Measurements from ENCODE around the gene CDHR2.

CDHR2 gene

DNA sequence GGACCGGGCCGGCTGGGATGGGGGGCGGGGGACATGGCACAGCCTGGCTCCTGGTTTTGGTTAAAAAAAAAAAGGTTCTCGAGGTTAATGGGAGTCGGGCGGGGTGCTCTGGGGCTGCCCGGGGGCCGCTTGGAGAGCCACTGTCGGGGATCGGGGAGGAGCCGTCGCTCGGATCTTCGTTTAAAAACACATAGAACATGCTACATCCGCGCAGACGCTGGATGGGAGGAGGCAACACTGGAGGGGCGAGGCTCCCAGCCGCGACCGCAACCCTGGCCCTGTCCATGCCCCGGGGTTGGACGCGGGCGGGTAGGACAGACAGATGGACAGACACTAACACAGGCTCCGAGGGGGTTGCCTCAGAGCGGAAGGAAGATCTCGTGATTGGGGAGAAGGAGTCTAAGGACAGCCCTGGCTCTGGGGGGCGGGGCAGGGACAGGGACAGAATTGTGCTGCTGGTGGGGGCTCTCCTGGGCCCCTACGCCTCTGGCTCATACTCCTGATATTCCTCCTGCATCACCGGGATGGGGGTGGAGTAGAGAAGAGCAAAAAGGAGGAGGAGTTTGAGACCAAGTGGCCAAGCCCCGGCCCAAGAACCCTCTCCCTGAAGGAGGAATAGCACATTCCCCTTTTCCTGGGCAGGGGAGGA is 71.3 kb downstream of the CDHR2 start:
- DNase-seq (ENCODE audit: low read depth) = no peak

DNA sequence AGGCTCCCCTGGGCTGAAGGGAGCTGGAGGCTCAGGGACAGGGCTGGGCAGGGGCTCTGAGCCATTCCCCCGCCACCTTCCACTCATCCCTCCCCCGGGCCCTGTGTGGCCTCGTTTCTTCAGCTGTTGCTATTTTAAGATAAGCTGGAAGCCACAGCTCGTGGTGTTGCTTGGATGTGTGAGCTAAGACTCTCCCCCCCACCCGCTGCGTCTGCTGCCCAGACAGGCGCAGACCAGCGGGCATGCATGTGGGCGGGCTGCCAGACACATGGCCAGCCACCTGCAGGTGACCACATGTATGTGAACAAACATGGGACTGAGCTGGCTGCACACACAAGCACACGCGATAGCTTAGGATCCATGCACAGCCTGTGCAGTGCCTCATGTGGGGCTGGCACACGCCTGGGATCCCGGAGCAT is 72.5 kb downstream of the CDHR2 start:
- DNase-seq (ENCODE audit: low read depth) = no peak

DNA sequence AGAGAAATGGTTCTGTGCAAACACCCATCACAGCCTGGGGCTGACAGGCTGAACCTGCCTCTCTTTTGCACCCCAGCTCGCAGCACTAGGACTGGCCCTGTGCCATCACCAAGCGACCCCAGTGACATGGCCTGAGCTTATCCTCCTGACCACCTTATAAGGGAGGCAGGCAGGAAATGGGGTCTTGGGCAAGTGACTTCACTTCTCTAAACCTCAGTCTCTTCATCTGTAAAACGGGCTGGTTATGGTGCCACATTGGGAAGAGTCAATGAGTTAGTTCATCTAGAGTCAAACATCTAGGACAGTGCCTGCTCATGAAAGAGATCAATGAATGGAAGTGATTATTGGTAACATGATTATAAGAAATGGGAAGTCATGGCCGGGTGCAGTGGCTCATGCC is 75.0 kb downstream of the CDHR2 start:
- DNase-seq (ENCODE audit: low read depth) = no peak

DNA sequence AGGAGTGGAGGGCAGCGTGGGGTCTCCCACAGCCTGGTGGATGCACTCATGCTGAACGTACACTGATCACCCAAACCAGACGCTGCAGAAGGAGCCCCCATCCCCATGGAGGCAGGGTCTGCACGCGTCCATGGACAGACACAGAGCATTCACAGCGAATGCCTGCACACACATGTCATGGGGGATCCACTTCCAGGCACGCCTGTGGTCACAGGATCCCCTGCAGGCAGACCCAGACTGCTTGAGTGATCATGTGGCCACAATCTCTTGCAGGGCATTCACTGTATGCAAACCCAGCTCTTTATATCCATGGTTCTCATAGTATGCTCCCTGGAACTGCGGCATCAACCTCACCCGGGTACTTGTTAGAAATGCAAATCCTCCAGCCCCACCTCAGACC is 75.8 kb downstream of the CDHR2 start:
- no peak for DNase-seq (ENCODE audit: low read depth)

DNA sequence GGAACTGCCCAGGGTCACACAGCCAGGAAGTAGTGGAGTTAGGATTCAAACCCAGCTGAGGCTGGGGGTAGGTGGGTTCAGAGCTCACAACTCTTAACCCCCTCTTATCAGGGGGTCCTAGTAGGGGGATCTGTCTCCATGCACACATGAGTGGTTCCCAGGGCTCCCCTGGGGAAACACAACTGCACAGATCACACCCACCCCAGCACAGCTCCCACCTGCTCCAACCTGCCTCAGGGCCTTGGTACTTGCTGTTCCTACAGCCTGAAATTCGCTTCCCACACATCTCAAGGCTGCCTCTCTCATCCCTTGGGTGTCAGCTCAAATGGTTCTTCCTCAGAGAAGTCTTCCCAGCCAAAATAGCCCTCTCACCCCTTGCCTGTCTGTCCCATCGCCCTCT is 76.4 kb downstream of the CDHR2 start:
- no peak for DNase-seq (ENCODE audit: low read depth)

DNA sequence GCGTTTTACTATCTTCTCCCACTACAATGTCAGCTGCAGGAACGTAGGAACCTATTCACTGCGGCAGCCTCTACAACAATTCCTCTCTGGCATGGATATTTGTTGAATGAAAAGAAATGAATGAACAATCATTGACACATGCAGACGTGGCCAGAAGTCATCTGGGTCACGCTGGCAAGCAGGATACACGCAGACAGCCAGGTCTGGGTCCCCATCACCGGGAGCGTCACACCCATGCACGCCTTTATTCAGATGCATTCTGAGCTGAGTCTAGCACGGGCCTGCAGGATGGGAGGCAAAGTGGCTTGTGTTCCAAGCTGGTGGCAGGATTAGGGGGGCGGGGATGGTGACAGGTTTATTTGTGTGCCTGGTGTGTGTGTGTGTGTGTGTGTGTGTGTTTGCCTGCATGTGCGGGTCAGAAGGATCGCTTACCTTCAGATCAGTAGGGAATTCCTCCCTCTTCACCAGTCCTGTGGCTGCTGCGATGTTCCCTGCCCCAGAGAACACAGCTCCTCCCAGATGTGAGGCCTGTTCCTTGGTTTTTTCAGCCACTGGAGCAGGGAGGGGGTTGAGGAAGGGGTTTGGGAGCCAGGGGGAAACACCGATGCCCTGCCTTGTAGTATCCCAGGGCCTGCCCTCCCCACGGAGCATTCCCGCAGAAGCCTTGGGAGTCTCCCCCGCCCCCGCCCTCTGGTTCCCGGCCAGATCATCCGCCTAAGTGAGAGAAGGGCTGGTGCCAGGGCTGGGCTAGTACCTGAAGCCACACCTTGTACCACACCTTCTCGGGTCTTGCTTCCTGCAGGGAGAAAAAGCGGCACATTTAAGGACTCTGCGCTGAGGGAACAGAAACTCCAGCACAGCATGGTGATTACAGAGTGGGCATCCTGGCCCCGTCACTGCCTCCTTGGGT is 77.1 kb downstream of the CDHR2 start:
- no peak for DNase-seq (ENCODE audit: low read depth)

DNA sequence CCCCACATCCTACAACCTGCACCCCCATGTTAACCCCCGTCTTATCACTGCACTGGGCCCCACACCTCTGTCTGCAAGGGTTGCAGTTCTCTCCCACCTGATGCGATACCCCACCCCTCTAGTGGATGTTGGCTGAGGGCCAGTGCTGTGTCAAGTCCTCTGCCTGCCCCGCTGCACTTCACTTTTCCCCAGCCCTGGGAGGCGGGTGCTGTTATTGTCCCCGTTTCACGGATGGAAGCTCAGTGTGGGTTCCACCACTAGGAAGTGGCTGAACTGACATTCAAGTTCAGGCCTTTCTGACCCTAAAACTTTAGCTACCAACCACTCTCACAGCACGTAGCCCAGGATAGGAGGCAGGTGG is 77.7 kb downstream of the CDHR2 start:
- no peak for DNase-seq (ENCODE audit: low read depth)

DNA sequence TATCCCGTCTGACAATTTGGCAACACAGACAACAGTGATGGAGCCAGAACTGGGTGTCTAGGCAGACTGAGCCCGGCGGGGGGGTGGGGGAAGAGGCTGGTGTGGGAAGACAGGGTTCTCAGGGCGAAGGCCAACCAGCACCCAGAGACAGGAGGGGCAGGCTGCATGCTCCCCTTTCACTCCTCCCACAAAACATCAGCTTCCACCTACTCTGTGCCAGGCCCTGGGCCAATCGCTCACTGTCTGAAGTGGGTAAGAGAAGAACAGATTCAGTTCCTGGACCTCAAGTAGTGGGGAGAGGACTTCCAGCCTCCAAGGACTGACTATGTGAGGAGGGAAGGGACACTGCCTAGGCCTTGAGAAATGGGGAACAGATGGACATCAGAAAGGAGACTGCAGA is 78.4 kb downstream of the CDHR2 start:
- no peak for DNase-seq (ENCODE audit: low read depth)

DNA sequence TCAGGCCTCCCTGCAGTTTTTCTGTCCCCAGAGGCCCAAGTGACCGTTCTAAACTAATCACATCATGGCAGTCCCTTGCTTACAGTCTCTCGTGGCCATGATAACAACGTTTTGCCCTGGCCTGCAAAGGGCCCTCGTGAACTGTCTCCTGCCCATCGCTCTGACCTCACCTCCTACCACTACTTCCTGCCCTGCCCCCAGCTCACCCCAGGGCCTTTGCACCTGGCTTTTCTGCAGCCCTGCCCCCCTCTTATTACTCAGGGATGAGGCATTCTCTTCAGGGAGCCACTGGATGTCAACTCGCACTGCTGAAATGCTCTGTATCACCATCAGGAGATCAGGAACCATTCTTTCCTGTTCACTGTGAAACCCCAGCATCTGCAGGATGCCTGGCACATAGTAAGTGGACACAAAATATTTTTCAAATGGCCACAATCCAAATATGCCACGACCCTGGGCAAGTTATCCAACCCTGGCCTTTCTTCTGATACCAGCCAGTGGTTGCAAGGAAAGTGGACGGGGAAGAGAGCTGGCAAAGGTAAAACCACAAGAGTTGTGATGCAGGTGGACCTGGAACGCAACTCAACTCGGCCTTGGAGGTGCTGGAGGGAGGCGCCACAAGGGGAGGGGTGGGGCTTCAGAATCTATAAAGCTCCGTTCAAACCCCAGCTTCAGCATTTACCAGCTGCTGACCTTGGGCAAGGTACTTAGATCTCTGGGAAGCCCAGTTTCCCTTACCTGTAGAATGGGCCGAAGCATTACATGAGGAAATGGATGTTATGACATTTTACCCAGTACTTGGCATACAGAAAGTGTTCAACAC is 79.5 kb downstream of the CDHR2 start:
- no peak for DNase-seq (ENCODE audit: low read depth)

DNA sequence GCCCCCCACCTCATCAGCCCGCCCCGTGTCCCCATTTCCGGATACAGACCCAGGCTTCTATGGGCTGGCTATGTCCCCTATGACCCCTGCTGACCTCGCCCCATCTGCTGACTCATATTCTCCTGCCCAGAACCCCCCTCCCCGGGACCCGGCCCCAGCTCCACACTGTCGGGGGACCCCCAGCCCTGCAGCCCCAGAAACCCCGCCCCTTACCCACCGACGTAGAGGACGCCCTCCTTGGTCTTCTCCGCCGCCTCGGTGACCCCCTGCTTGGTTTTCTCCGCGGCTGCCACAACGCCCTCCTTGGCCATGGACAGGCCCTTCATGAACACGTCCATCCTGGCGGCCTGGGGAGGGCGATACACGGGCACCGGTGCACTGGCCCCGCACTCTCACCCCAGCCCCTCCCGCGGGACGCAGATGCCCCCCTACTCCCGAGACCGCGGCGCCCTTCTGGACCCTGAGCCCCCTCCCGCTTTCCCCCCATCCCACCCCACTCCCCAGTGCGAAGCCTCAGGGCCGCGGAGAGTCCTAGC is 80.2 kb downstream of the CDHR2 start:
- DNase-seq (ENCODE audit: low read depth) = no peak

DNA sequence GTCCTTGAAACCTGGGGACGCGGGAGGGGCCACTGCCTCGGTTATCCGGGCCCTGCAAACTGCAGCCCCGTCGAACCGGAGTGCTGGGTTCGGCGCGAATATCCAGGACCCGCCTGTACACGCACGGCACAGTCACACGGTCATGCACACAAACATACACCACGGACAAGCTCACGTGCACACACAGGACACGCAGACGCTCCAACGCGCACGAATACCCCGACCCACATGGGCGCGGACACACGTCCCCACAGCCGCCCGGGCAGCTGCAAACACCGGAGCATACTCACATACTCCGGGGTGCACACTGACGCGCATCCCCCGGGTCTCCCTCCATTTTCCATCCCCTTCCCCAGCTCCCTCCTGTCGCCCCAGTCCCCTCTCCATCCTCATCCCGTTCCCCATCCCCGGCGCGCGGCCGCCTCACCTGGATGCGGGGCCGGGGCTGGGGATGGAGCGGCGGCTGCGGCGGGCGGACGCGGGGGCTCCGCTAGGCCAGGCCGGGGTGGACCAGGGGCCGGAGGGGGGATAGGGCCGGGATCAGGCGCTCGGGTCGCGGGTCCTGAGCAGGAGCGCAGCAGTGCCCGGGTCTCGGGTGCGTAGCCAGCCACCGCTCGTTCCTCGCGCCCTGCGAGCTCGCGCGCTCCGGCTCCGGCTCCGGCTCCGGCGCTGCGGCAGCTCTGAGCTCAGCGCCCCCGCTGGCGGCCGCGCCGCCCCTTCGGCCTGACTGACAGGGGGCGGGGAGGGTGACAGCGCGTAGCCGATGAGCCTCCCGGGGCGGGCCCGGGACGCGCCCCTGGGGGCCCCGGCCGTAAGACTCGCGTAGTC is 80.9 kb downstream of the CDHR2 start, which contains the start of the genes EIF4E1B and SNCB:
EIF4E1B (plus strand) TSS at position 823 of the 828 bp plus-strand sequence. CDS start 12,113 bp downstream, outside the sequence.
SNCB (minus strand) TSS at position 682 of the 828 bp plus-strand sequence. CDS start 880 bp downstream, outside the sequence.
- no peak for DNase-seq (ENCODE audit: low read depth)

DNA sequence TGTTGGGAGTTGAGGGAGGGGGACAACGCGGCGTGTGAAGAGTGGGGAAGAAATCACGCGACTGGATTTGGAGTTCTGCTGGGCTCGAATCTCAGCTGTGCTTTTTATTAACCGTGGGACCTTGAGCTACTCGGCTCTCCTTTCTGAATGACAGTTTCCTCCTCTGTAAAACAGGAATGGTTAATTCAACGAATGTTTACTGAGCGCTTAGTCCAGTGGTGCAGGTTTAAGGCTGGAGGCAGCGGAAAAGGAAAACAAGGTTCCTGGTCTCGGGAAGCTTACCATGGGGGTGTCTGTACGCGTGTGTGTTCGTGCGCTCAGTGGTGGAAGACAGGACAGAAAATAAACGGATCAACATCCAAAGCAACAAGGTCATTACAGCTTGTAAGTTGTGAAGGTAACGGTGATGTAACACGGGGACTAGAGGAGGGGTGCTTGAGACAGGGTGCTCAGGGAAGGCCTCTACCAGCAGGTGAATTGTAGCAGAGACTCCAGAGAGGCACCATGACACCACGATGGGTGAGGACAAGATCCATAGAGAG is 81.6 kb downstream of the CDHR2 start:
- DNase-seq (ENCODE audit: low read depth) = no peak

DNA sequence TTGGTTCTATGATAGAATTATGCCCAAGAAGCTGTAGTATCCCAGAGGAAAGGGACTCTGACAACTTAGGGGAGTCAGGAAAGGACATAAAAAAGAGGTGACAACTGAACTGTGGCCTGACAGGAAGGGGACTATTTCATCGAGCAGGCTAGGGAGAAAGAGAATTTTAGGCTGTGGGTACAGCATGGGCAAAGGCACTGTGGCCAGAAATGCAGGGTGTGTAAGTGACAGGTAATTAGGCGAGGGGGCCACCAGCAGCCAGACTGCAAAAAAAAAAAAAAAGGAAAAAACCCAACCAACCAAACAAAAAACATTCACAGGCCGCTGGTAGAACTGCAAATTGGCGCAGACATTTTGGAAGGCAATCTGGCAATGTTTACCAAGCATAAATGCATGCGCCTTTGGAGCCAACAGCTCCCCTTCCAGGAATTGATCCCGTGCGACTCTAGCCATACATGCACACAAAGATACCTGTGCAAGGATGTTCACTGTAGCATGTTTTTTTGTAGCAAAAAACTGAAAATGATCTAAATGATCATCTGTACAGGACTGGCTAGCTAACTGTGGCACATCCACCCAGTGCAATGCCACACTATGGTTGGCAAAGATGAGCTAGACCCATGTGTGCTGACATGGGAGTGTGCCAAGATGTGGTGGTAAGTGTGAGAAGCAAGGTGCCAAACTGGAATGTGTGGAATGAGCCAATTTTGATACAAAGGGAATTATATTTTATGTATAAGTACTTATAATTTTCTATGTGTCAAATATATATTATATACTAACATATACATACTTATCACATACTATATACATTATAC is 82.5 kb downstream of the CDHR2 start:
- no peak for DNase-seq (ENCODE audit: low read depth)

DNA sequence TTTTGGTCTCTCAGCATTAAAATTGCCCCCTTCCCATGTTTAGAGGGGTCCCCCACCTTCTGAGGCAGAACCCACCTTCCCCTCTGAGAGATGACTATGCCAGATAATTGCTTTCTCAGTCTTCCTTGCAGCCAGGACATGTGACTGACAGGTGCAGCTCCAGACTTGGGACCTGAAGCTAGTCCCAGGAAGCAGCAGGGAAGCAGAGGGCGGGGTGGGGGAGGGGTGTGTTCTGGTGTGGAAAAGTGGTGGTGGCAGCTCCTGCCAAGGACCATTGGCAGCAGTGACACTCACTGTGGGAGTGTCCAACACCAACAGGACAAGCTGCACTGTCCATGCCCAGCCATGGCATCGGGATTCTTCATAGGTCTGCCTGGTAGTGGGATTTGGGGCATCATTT is 83.6 kb downstream of the CDHR2 start:
- no peak for DNase-seq (ENCODE audit: low read depth)

DNA sequence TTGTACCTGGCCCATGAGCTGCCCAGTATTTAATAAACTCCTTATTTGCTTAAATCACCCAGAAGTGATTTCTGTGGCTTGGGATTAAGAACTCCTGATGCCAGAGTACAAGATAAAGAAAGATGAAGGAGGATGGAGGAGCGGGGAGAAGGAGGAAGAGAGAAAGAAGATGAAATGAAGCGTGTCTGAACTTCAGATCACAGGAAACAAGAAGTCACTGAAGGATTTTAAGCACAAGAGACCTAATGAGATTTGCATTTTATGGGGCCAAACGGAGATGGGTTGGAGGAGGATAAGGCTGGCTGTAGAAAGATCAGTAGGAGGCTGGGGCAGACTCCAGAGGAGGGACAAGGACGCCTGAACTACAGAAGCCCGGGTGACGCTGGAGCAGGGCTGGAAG is 84.5 kb downstream of the CDHR2 start:
- no peak for DNase-seq (ENCODE audit: low read depth)

DNA sequence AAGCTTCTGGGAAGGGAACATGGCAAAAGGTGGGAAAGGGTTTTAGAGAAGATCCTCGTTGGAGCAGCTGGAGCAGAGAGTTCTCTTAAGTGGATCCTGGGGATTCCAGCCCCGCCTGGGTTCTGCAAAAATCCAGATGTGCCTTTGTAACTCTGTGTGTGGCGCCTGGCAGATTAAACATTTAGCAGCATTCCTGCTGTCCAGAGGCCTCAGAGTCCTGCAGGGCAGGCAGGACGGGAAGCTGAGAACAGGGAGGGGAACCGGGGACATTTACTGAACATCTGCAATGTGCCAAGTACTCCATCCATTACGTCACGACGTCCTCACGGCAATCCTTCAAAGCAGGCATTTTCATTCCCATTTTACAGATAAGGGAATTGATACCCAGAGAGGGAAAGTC is 87.3 kb downstream of the CDHR2 start:
- no peak for DNase-seq (ENCODE audit: low read depth)

DNA sequence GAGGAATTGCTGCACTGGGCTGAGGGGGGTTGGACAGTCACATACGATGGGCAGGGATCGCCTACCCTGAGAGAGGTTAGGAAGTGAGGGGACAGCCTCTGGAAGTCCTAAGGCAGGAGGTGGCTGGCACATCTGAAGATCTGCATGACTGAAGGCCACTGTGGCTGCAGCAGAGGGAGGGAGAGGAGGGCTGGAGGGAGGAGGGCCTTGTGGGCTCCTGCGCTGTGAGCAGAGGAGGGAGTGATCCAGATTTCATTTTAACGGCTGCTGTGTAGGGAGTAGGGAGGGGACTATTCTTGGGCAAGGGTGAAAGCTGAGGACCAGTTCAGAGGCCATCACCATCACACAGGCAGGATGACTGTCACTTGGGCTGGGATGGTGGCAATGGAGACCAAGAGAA is 88.4 kb downstream of the CDHR2 start:
- DNase-seq (ENCODE audit: low read depth) = no peak

DNA sequence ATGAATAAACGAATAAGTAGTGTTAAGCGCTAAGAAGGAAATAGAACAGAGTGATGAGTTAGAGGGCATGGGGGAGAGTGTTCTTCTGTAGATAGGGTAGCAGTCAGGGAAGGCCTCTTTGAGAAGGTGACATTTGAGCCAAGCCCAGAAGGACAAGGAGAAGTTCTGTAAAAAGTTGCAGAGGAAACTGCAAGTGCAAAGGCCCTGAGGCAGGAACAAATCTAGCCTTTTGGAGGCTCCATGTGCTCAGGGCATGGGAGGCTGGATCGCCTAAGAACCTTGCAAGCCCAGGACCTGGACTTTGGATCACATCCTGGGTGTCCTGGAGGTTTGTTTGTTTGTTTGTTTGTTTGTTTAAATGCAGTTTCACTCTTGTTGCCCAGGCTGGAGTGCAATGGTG is 89.3 kb downstream of the CDHR2 start:
- no peak for DNase-seq (ENCODE audit: low read depth)

DNA sequence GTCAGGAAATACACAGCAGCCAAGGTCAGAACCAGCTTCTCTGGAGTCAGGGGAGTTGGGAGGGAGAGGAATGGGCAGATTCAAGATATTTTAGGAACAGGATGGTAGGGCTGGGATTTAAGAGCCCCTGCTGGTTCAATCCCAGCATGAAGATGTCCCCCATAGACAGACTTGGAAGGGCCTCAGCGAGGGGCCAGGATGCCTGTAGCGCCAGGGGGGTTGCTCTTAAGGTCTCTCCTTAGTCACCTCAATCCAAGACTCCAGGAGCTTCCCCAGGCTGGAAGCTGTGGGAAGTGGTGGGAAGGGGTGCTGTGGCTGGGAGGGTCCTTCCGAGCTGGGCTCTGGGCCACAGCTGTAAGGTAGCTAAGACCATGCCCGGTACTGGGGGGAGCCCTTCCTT is 90.1 kb downstream of the CDHR2 start:
- no peak for DNase-seq (ENCODE audit: low read depth)

DNA sequence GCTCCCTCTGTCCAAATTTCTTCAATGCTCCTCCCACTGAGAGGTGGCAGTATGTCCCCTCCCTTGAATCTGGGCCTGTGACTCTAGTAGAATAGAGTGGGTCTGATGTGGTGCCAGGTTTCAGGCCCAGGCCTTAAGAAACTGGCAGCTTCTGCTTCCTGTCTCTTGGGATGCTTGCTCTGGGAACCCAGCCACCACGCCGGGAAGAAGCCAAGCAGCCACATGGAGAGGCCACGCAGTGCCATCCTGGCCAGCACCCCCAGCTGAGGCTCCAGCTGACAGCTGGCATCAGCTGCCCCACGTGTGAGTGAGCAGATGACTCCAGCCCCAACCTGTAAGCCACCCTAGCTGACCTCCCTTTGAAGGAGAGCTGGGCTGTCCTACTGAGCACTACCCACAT is 90.8 kb downstream of the CDHR2 start:
- DNase-seq (ENCODE audit: low read depth) = peak; percentile 46
